Measurements from ENCODE around the gene GNL3L.

DNA sequence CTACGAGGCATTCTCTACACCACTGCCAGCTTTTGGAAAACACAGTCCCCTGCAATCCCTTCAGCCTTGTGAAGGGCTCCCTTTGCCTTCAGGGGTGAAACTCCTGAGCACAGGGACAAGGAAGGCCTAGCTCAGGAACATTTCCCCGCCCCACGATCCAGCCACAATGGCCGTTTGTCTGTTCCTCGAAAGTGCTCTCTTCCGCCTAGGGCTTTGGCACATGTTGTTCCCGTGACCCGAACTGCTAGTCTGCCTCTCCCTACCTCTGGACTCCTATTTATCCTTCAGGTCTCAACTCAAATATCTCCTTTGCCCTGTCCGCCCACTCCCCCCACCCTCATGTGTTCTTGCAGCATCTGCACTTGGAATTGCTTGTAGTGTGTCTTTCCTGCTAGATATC, 46.1 kb upstream of the GNL3L start:
- TF ChIP-seq, protein P1, sequence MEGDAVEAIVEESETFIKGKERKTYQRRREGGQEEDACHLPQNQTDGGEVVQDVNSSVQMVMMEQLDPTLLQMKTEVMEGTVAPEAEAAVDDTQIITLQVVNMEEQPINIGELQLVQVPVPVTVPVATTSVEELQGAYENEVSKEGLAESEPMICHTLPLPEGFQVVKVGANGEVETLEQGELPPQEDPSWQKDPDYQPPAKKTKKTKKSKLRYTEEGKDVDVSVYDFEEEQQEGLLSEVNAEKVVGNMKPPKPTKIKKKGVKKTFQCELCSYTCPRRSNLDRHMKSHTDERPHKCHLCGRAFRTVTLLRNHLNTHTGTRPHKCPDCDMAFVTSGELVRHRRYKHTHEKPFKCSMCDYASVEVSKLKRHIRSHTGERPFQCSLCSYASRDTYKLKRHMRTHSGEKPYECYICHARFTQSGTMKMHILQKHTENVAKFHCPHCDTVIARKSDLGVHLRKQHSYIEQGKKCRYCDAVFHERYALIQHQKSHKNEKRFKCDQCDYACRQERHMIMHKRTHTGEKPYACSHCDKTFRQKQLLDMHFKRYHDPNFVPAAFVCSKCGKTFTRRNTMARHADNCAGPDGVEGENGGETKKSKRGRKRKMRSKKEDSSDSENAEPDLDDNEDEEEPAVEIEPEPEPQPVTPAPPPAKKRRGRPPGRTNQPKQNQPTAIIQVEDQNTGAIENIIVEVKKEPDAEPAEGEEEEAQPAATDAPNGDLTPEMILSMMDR (IDR thresholded peaks at IDR 0.05; ENCODE audit: poor library complexity): no peak
- TF ChIP-seq EZH2phosphoT487 (IDR thresholded peaks at IDR 0.05; ENCODE audit: low read depth, severe bottlenecking, unreplicated experiment): no peak

Data from hepatocyte (in vitro differentiated cells).